GM12872 (cell line): ENCODE results near the gene CIAO1.

ENCODE experiments used
- TF ChIP-seq, protein P1 (sequence below): IDR thresholded peaks from 3 replicates; pipeline ENCODE4 v1.5.1; 2011; ENCODE audit warnings: low read depth, mild to moderate bottlenecking, low read length, moderate library complexity; ENCODE audit not compliant: insufficient read depth

Gene CIAO1

DNA sequence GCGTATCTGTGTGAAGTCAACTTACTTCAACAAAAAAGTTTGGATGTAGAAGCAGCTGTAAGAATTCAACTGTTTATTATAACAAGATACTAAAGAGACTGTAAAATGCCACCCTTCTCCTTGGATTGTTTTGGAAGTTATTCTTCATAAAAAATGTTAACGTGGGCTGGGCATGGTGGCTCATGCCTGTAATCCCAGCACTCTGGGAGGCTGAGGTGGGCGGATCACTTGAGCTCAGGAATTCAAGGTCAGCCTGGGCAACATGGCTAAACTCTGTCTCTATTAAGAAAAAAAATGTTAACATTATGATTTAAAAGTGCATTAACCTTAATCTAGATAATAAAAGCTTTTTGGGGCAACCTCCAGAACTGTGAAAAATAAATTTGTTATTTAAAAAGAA, 7.7 kb downstream of the CIAO1 start:
- TF ChIP-seq, protein P1, sequence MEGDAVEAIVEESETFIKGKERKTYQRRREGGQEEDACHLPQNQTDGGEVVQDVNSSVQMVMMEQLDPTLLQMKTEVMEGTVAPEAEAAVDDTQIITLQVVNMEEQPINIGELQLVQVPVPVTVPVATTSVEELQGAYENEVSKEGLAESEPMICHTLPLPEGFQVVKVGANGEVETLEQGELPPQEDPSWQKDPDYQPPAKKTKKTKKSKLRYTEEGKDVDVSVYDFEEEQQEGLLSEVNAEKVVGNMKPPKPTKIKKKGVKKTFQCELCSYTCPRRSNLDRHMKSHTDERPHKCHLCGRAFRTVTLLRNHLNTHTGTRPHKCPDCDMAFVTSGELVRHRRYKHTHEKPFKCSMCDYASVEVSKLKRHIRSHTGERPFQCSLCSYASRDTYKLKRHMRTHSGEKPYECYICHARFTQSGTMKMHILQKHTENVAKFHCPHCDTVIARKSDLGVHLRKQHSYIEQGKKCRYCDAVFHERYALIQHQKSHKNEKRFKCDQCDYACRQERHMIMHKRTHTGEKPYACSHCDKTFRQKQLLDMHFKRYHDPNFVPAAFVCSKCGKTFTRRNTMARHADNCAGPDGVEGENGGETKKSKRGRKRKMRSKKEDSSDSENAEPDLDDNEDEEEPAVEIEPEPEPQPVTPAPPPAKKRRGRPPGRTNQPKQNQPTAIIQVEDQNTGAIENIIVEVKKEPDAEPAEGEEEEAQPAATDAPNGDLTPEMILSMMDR, result no peak

DNA sequence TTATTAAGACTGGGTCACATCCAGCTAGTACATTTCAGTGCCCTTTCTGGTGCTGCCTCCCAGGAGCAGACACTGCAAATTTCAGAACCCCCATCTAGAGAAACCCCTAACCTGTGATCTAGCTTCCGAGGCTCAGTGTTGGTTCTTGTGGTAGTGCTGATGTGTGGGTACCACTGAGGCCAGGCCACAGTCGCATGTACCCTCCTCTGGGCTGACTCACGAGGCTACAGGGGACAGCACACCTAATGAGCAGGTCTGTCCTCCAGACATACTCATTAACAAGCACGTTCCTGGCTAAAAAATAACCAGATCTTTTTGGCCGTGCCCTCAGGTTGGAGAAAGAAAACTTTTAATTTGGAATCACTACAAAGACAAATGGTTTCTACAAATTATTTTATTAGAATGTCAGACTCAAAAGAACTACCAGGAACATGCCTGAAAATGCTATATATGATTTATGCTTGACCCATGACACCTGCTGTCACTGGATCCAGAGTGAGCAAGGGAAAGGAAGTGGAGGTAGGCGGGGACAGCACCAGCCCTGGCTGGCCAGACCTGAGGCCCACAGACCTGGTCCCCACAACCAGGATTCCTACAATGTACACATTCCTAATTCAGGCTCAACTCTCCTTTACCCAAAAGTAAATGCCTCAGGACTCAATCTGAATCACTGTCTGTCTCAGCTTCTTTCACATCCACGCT, 8.5 kb downstream of the CIAO1 start:
- TF ChIP-seq, protein P1, result no peak

DNA sequence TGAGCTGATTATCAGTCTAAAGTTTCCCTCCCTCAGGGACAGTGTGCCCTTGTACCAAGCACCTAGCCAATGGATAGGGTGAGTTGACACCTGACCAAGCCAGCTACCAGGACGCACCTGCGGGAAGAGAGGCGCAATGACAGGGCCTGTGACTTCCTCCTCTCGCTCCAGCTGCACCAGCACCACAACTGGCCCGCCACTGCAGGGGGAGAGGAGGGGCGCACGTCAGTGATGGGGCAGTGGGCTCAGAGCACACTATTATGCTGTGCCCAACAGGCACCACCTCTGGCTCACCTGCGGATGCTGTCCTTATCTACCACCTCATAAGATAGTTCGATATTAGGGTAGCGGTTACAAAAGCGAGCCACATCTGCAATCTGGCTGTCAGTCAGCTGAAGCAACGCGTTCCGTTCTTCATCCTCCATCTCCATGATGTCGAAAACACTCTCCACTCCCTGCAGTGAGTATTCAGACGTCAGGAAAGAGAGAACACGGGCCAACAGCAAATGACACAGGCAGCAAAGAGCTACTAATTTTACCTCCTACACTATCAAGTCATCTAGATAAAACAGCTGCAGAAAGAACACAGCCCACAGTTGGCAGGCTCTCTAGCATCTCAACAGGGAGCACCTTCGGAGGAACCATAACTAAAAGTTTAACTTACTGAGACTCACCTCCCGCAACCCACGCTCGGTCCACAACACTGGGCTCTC, 10.9 kb downstream of the CIAO1 start:
- TF ChIP-seq, protein P1, result no peak

DNA sequence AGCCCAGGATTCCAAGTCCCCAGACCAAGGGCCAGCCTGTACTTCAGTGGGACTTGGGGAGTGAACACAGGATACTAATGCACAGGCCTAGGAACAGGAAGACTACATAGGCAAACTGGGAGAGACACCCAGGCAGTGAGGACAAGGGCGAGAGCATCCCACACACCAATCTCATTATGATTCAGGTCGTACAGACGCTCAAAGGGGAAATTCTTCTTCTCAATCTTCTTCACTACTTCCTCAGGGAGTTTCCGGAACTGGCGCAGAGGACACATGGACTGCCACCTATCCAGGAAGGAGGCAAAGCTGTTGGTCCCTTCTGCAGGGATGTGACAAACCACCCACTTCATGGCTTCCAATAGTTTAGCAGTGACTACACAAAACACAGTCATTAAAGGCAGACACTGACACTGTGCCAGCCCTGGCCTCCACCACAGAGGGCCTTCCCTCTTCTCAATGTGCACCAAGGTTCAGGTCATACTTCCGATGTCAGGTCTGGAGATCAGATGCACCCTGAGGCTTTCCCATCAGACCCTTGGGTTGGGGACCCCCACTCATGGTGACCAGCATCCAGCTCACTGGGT, 21.3 kb downstream of the CIAO1 start:
- TF ChIP-seq, protein P1, result no peak

DNA sequence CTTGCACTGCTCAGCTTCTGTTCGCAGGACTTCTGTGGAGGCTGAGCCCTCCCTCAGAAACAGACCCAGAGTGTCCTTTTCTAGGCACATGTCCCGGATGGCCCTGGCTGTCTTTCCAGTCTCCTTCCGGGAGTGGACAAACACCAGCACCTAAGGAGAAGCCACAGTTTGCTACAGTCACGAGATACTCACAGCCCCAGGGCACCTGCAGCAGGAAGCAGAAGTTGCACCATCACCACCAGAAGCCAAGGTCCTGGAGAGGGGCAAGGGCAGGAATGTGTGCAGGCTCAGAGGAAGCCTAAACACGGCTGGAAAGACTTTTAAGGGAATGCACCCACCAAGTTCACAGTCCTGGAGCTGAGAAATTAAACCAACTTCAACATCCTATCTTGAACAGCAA, 25.7 kb downstream of the CIAO1 start:
- TF ChIP-seq, protein P1, result no peak

DNA sequence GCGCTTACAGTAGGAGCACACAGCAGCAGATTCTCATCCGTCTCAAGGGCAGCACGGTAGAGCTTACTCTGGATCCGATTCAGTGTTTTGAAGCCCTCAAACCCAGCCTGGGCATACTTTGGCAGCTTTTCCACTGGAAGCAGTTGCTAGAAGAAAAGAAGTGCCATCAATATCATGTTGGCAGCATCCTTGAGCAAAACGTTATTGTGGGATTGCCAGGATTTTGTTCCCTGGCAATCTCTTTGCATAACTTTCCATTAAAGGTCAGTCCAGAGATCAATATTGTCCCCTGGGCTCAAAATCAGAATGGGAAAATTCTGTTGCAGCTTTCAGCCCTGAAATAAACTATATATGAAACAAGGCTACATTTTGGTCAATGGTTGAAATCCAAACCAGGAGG, 30.9 kb downstream of the CIAO1 start:
- TF ChIP-seq, protein P1, result no peak

DNA sequence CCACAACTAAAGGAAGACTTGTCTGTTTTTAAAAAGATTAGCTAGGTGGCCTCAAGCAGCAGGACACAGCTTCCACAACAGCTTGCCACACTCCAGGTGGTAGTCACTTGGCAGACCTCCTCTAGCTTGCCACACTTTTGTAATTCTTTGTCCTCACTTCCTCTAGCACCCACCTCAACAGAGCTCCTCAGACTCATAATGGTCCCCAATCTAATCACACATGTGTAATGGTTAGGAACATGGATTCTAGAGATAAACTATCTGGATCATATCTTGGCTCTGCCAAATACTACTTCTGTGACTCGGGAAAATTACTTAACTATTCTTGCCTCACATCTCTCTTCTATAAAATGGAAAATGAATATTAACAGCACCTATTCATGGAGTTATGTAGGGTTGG, 35.8 kb downstream of the CIAO1 start:
- TF ChIP-seq, protein P1, result no peak
